ENCODE measurements around the gene MTIF3.
"Not testable (repeated sequence)": the region's sequence is repeated elsewhere in the genome, so short reads cannot be mapped to it uniquely, and the experiment has no call there.

MTIF3 gene

GRCh38 chr13:27401210-27401609 is 49.2 kb downstream of the MTIF3 start:
- in situ Hi-C loops (cut with MboI; ENCODE audit: low pct_unique_long_range_greater_than_20kb, low sequenced_read_pairs, unreplicated experiment), result no loop called here
- TF ChIP-seq CTCF (IDR thresholded peaks at IDR 0.05; ENCODE audit: extremely low read depth, insufficient read depth, missing control alignments), result no peak
- no peak for DNase-seq (ENCODE audit: low spot score)

GRCh38 chr13:27400405-27400804 is 50.0 kb downstream of the MTIF3 start:
- in situ Hi-C loops (cut with MboI; ENCODE audit: low pct_unique_long_range_greater_than_20kb, low sequenced_read_pairs, unreplicated experiment); DNase-seq (ENCODE audit: low spot score): not testable (repeated sequence)

- DNase-seq (ENCODE audit: low spot score), result no peak
- TF ChIP-seq CTCF (IDR thresholded peaks at IDR 0.05; ENCODE audit: extremely low read depth, insufficient read depth, missing control alignments), result no peak
- in situ Hi-C loops (cut with MboI; ENCODE audit: low pct_unique_long_range_greater_than_20kb, low sequenced_read_pairs, unreplicated experiment), result loop anchor here (25.0 kb wide), 1 partner anchor 439 kb away; no protein-coding TSS in a partner anchor
Observed at GRCh38 chr13:27398360-27398759, 52.0 kb downstream of the MTIF3 start.

GRCh38 chr13:27396252-27396846 is 54.0 kb downstream of the MTIF3 start:
- DNase-seq (ENCODE audit: low spot score), result no peak
- in situ Hi-C loops (cut with MboI; ENCODE audit: low pct_unique_long_range_greater_than_20kb, low sequenced_read_pairs, unreplicated experiment), result loop anchor here (25.0 kb wide), 1 partner anchor 441 kb away; no protein-coding TSS in a partner anchor
- TF ChIP-seq CTCF (IDR thresholded peaks at IDR 0.05; ENCODE audit: extremely low read depth, insufficient read depth, missing control alignments), result no peak

- TF ChIP-seq CTCF (IDR thresholded peaks at IDR 0.05; ENCODE audit: extremely low read depth, insufficient read depth, missing control alignments), result no peak
- no peak for DNase-seq (ENCODE audit: low spot score)
- in situ Hi-C loops (cut with MboI; ENCODE audit: low pct_unique_long_range_greater_than_20kb, low sequenced_read_pairs, unreplicated experiment), result loop anchor here (25.0 kb wide), 1 partner anchor 442 kb away; no protein-coding TSS in a partner anchor
Observed at GRCh38 chr13:27395007-27395510, 55.3 kb downstream of the MTIF3 start.

GRCh38 chr13:27393101-27393500 is 57.3 kb downstream of the MTIF3 start:
- no peak for TF ChIP-seq CTCF (IDR thresholded peaks at IDR 0.05; ENCODE audit: extremely low read depth, insufficient read depth, missing control alignments)
- DNase-seq (ENCODE audit: low spot score), result no peak
- in situ Hi-C loops (cut with MboI; ENCODE audit: low pct_unique_long_range_greater_than_20kb, low sequenced_read_pairs, unreplicated experiment), result loop anchor here (25.0 kb wide), 1 partner anchor 444 kb away; no protein-coding TSS in a partner anchor

- in situ Hi-C loops (cut with MboI; ENCODE audit: low pct_unique_long_range_greater_than_20kb, low sequenced_read_pairs, unreplicated experiment), result loop anchor here (25.0 kb wide), 1 partner anchor 446 kb away; no protein-coding TSS in a partner anchor
- no peak for TF ChIP-seq CTCF (IDR thresholded peaks at IDR 0.05; ENCODE audit: extremely low read depth, insufficient read depth, missing control alignments)
- no peak for DNase-seq (ENCODE audit: low spot score)
Observed at GRCh38 chr13:27391471-27391870, 58.9 kb downstream of the MTIF3 start.

Data from GM13977 (cell line).